OCI-LY7 (cell line): ENCODE results near the gene TOX3. TPM values are rescaled to one million over a fixed set of nuclear protein-coding genes. Genes with fewer than 3 reads are reported as not detected.

Experiments
- BruUV-seq: library from RNA; stranded (reverse); fragments of 400-500 nt; replicated peaks from 2 replicates; lab custom pipeline; 2021; lab: Mats Ljungman, UMichigan
- CTCF ChIA-PET: fragments of 300-600 bp; sonication (Branson Sonifier 250); formaldehyde crosslinking; loops from one replicate; lab custom pipeline; 2022; ENCODE audit warnings: antibody characterized with exemption; ENCODE audit not compliant: unreplicated experiment; lab: Charles Lee
- POLR2A ChIA-PET: fragments of 300-600 bp; sonication (Branson Sonifier 250); formaldehyde crosslinking; loops from one replicate; lab custom pipeline; 2022; ENCODE audit warnings: antibody characterized with exemption; lab: Charles Lee
- DNase-seq: peaks from one replicate; pipeline ENCODE4 v3.0.0-alpha.2; 2015; ENCODE audit warnings: low spot score
- H2AFZ ChIP-seq: fragments of 200-600 bp; sonication (generic), shearing (Covaris generic); 2 replicates; pipeline ENCODE4 v1.6.1; 2014; ENCODE audit warnings: mild to moderate bottlenecking, antibody characterized with exemption, low read length, moderate library complexity
- H3K27ac ChIP-seq: fragments of 200-600 bp; sonication (generic); 2 replicates; pipeline ENCODE4 v1.5.1; 2014; ENCODE audit warnings: mixed run types, low read depth, mild to moderate bottlenecking, moderate library complexity, low read length, inconsistent platforms; ENCODE audit not compliant: poor library complexity, severe bottlenecking
- H3K36me3 ChIP-seq: fragments of 200-600 bp; sonication (generic); 2 replicates; pipeline ENCODE4 v1.6.1; 2014; ENCODE audit warnings: mild to moderate bottlenecking, antibody characterized with exemption, low read length, moderate library complexity, mixed read lengths; ENCODE audit not compliant: insufficient read depth
- H3K4me1 ChIP-seq: fragments of 200-600 bp; sonication (generic); 2 replicates; pipeline ENCODE4 v1.5.1; 2014; ENCODE audit warnings: mild to moderate bottlenecking, low read length; ENCODE audit not compliant: insufficient read depth, poor library complexity, severe bottlenecking
- H3K4me2 ChIP-seq: fragments of 200-600 bp; sonication (generic); 2 replicates; pipeline ENCODE4 v1.6.1; 2014; ENCODE audit warnings: mild to moderate bottlenecking, low read length
- H3K4me3 ChIP-seq: fragments of 200-600 bp; sonication (generic); 2 replicates; pipeline ENCODE4 v1.5.1; 2014; ENCODE audit warnings: mild to moderate bottlenecking, low read depth, low read length; ENCODE audit not compliant: poor library complexity, severe bottlenecking
- H3K79me2 ChIP-seq: fragments of 200-600 bp; sonication (generic); 2 replicates; pipeline ENCODE4 v1.6.1; 2016; ENCODE audit warnings: low read depth, mild to moderate bottlenecking, low read length, moderate library complexity, mixed read lengths; ENCODE audit not compliant: insufficient read depth
- H3K9me2 ChIP-seq: fragments of 200-600 bp; sonication (generic); 2 replicates; pipeline ENCODE4 v1.6.1; 2016; ENCODE audit warnings: mild to moderate bottlenecking, low read length, mixed read lengths; ENCODE audit not compliant: insufficient read depth
- H3K9me3 ChIP-seq: fragments of 200-600 bp; sonication (generic); 2 replicates; pipeline ENCODE4 v1.6.1; 2014; ENCODE audit warnings: mild to moderate bottlenecking, mixed run types, low read length, mixed read lengths
- H4K20me1 ChIP-seq: fragments of 200-600 bp; sonication (generic); 2 replicates; pipeline ENCODE4 v1.6.1; 2014; ENCODE audit warnings: mild to moderate bottlenecking, antibody characterized with exemption, low read length, moderate library complexity, mixed read lengths; ENCODE audit not compliant: insufficient read depth
- CTCF ChIP-seq: fragments of 200-600 bp; sonication (generic); conservative IDR thresholded peaks from 2 replicates; pipeline ENCODE4 v1.5.1; 2014; ENCODE audit warnings: mild to moderate bottlenecking, antibody characterized with exemption, low read length, moderate library complexity, mixed read lengths
- EZH2phosphoT487 ChIP-seq: fragments of 200-600 bp; sonication (generic); IDR thresholded peaks from 2 replicates; pipeline ENCODE4 v1.6.1; 2018; ENCODE audit warnings: low read depth, borderline replicate concordance, mild to moderate bottlenecking, mixed run types, antibody characterized with exemption, low read length, moderate library complexity, mixed read lengths
- intact Hi-C: fragments of 100-400 bp; cut with micrococcal nuclease; formaldehyde crosslinking; loops from one replicate; pipeline ENCODE4 v1.10.0; 2022; ENCODE audit not compliant: unreplicated experiment
- total RNA-seq, 2 experiments: library from RNA; depleted of rRNA in 1 of 2; stranded (reverse); fragments of >200 nt in 1 of 2; shearing (Covaris generic) in 1 of 2; gene quantifications; 2 replicates each; pipeline ENCODE4 v1.2.3, GENCODE V29; 2014 to 2022

The TOX3 gene
- total RNA-seq, 2 experiments from 2014 or later = not detected

DNA sequence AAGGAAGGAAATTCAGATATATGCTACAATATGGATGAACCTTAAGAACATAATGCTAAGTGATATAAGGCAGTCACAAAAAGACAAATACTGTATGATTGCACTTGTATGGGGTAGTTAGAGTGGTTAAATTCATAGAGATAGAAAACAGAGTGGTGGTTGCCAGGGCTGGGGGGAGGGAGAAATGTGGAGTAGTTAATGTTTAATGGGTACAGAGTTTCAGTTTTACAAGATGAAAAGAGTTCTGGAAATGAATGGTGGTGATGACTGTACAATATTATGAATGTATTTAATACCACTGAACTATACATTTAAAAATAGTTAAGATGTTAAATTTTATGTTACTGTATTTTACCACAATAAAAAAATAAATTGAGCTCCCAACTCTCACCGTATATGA lies 157.9 kb downstream of the TOX3 start:
- Histone ChIP-seq H3K27ac (no peak overlapping the region), H3K4me3 (no peak overlapping the region), H2AFZ (no peak overlapping the region), H3K9me3 (no peaks in the 10 kb centered on the region), H3K4me2 (no peak overlapping the region), H3K9me2 (no peaks in the 10 kb centered on the region), H3K4me1 (no peaks in the 10 kb centered on the region), H3K36me3 (no peaks in the 10 kb centered on the region), H4K20me1 (no peaks in the 10 kb centered on the region), H3K79me2 (no peaks in the 10 kb centered on the region)
- no peak for DNase-seq
- ChIA-PET POLR2A (no interaction called here), CTCF (no interaction called here)
- TF ChIP-seq EZH2phosphoT487 (no peak), CTCF (no peak)
- no TSS peak for BruUV-seq
- intact Hi-C loops = no loop called here
